Measurements from ENCODE around the gene LRIT3. TPM values are rescaled to one million over a fixed set of nuclear protein-coding genes. Genes with fewer than 3 reads are reported as not detected.

LRIT3 gene
- total and polyA plus RNA-seq, 2 of the 4 experiments (the other 2 are of a cell fraction), result 0.02 TPM; not detected in 1

DNA sequence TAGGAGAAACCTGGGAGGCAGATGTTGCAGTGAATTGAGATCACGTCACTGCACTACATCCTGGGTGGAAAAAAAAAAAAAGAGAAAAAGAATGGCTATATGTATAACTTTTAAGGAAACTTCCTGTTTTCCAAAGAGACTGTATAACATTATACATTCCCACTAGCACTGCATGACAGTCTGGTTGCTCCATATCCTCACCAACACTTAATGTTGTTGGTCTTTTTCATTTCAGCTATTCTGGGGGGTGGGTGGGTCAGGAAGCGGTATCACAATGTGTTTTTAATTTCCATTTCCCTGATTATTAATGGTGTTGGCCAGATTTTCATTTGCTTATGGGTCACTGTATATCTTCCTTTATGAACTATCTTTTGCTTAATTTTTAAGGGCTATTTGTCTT, 13.4 kb downstream of the LRIT3 start:
- no peak overlapping the region for H3K4me3 ChIP-seq (ENCODE audit: insufficient read depth, low read depth, low read length)

More for the DNA sequence above, 13.4 kb downstream of the LRIT3 start:
- no peaks in the 10 kb centered on the region for H3K4me1 ChIP-seq (ENCODE audit: control insufficient read depth, insufficient read depth, low read length)
- DNase-seq (no peak), ATAC-seq (ENCODE audit: low read depth) (no peak)
- H3K27ac ChIP-seq (ENCODE audit: insufficient read depth, low read length), result no peak overlapping the region
- TF ChIP-seq RFX5 (IDR thresholded peaks at IDR 0.05; ENCODE audit: low read depth, low read length), result no peak
- TF ChIP-seq RAD21 (IDR thresholded peaks at IDR 0.05; ENCODE audit: low read length), result no peak
- no peak for TF ChIP-seq USF2 (IDR thresholded peaks at IDR 0.05; ENCODE audit: low read depth, low read length)
- no peak for TF ChIP-seq CHD1 (IDR thresholded peaks at IDR 0.05; ENCODE audit: low read depth, low read length)
- no peak for TF ChIP-seq MXI1 (IDR thresholded peaks at IDR 0.05; ENCODE audit: borderline replicate concordance, low read depth, low read length)
- TF ChIP-seq RCOR1 (IDR thresholded peaks at IDR 0.05; ENCODE audit: insufficient replicate concordance, low read length), result no peak
- TF ChIP-seq MAFK (IDR thresholded peaks at IDR 0.05; ENCODE audit: low read depth, low read length), result no peak
- no peak for TF ChIP-seq ELK1 (IDR thresholded peaks at IDR 0.05; ENCODE audit: borderline replicate concordance, low read depth, low read length)
- no peak for TF ChIP-seq NFE2L2 (IDR thresholded peaks at IDR 0.05; ENCODE audit: low read depth, low read length)
- no peak for TF ChIP-seq SMC3 (IDR thresholded peaks at IDR 0.05; ENCODE audit: low read depth, low read length)
- TF ChIP-seq CEBPB (IDR thresholded peaks at IDR 0.05; ENCODE audit: low read depth, low read length), result no peak
- TF ChIP-seq MAZ (IDR thresholded peaks at IDR 0.05; ENCODE audit: borderline replicate concordance, low read depth, low read length), result no peak
- H3K9me3 ChIP-seq (ENCODE audit: control insufficient read depth, insufficient read depth, low read length), result no peaks in the 10 kb centered on the region
- CTCF ChIA-PET, result no interaction called here
- dilution Hi-C loops (cut with HindIII; ENCODE audit: low sequenced_read_pairs, unreplicated experiment) (no loop called here), intact Hi-C loops (cut with micrococcal nuclease) (no loop called here), in situ Hi-C loops (cut with MboI; ENCODE audit: low sequenced_read_pairs) (no loop called here)
- no peak overlapping the region for H3K18ac ChIP-seq (ENCODE audit: low read depth, low read length)
- no TSS peak for BruUV-seq (replicated peaks)
- no peak overlapping the region for H3K56ac ChIP-seq (ENCODE audit: extremely low read depth, insufficient read depth, low read length)
- no peaks in the 10 kb centered on the region for H3K36me3 ChIP-seq (ENCODE audit: control insufficient read depth, insufficient read depth, low read length)
- H2BK20ac ChIP-seq (ENCODE audit: low read depth, low read length), result no peak overlapping the region
- H3K9ac ChIP-seq (ENCODE audit: low read depth, low read length), result no peak overlapping the region
- no peak overlapping the region for H2AK9ac ChIP-seq (replicated peaks; ENCODE audit: low read depth, low read length, poor library complexity)
- H2BK5ac ChIP-seq (ENCODE audit: low read depth, low read length, poor library complexity, severe bottlenecking), result no peak overlapping the region
- no peak overlapping the region for H2AK5ac ChIP-seq (ENCODE audit: low read depth, low read length)
- H4K5ac ChIP-seq (ENCODE audit: low read depth, low read length), result no peak overlapping the region
- H4K20me1 ChIP-seq (ENCODE audit: insufficient read depth, low read length), result no peaks in the 10 kb centered on the region
- no peak overlapping the region for H4K91ac ChIP-seq (ENCODE audit: insufficient read depth, low read depth, low read length)
- H4K8ac ChIP-seq (ENCODE audit: low read depth in 2 of 2, low read length in 2 of 2), result no peak overlapping the region
- no peak overlapping the region for H3K14ac ChIP-seq (replicated peaks; ENCODE audit: low read depth, low read length)
- WGBS, 2 experiments (ENCODE audit: extremely low coverage in 2 of 2, insufficient read length in 1 of 2), result no CpG with 5 or more reads among the region's 2 CpGs
- H3K9me1 ChIP-seq (ENCODE audit: insufficient read depth, low read length), result no peaks in the 10 kb centered on the region
- H3K4ac ChIP-seq (ENCODE audit: low read depth, low read length), result no peak overlapping the region
- no peak overlapping the region for H2BK15ac ChIP-seq (ENCODE audit: low read depth, low read length)
- H2BK120ac ChIP-seq (ENCODE audit: low read depth, low read length), result no peak overlapping the region
- H3K79me1 ChIP-seq (ENCODE audit: low read depth in 1 of 2, low read length in 2 of 2), result no peaks in the 10 kb centered on the region
- H3K4me2 ChIP-seq (ENCODE audit: low read depth, low read length), result no peak overlapping the region
- POLR2A ChIA-PET (ENCODE audit: unreplicated experiment), result no interaction called here
- no peak overlapping the region for H2AFZ ChIP-seq (replicated peaks; ENCODE audit: low read length, poor library complexity)
- no peaks in the 10 kb centered on the region for H3K27me3 ChIP-seq (ENCODE audit: control insufficient read depth, insufficient read depth, low read length)
- no peak overlapping the region for H3K23ac ChIP-seq (ENCODE audit: low read depth, low read length)
